T47D (cell line): ENCODE results near the gene PEAR1.
A peak's percentile ranks its signal among the peaks of the same experiment; 100 is the strongest.

ENCODE experiments used
- DNase-seq, 2 experiments: peaks; one replicate each; pipeline versions ENCODE4 v3.0.0 to v3.0.0-alpha.2; 2011 to 2012; ENCODE audit warnings: low read depth in 1 of 2, low spot score in 1 of 2
- JUND ChIP-seq: IDR thresholded peaks from 2 replicates; pipeline ENCODE4 v1.6.1; 2012; ENCODE audit warnings: low read depth
- in situ Hi-C: cut with HindIII; loops from 2 replicates; pipeline ENCODE4 v1.10.0; 2016; ENCODE audit warnings: low sequenced_read_pairs, low pct_unique_long_range_greater_than_20kb

PEAR1 gene

DNA sequence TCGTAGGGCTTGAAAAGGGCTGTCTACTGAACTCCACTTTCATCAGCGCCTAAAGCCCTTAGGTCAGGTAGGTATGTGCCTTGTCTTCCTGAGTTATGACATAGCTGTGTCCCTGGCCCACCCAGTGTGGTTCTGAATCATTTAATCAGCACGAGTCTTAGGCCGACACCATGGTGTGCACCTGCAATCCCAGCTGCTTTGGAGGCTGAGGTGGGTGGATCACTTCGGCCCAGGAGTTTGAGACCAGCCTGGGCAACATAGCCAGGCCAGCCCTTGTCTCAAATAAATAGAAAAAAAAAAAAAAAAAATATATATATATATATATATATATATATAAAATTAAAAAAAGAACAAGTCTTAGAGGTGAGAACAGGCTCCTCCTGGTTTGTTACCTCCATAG, 42.7 kb downstream of the PEAR1 start:
- DNase-seq, result no peak
- no peak for TF ChIP-seq JUND
- in situ Hi-C loops, result no loop called here

- in situ Hi-C loops, result no loop called here
- TF ChIP-seq JUND, result no peak
- no peak for DNase-seq
These were observed 43.3 kb downstream of the PEAR1 start for GRCh38 chr1:156936721-156937220.

- no peak for DNase-seq
- in situ Hi-C loops, result no loop called here
These were observed 44.4 kb downstream of the PEAR1 start for GRCh38 chr1:156937883-156938282.

DNA sequence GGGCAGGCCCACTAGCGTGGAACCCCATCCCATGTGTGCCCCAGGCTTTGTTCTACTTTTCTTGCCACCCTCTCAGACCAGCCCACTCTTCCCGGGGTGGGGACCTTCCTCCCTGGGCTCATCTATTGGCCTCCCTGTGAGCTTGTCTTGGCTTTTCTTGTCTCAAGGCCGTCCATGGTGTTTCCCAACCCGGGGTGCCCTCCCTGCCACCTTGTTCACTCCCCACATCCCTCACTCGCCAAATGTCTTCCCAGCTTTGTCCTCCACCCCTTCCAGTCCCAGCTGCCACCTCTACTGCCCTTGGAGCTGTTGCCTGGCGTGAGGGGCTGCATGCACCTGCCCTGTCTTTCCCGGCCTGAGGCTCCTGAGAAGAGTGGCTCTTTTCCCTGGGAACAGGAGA, 45.3 kb downstream of the PEAR1 start:
- in situ Hi-C loops, result no loop called here
- no peak for DNase-seq
- no peak for TF ChIP-seq JUND

More at GRCh38 chr1:156937883-156938282, 44.4 kb downstream of the PEAR1 start:
- TF ChIP-seq JUND, result no peak

DNA sequence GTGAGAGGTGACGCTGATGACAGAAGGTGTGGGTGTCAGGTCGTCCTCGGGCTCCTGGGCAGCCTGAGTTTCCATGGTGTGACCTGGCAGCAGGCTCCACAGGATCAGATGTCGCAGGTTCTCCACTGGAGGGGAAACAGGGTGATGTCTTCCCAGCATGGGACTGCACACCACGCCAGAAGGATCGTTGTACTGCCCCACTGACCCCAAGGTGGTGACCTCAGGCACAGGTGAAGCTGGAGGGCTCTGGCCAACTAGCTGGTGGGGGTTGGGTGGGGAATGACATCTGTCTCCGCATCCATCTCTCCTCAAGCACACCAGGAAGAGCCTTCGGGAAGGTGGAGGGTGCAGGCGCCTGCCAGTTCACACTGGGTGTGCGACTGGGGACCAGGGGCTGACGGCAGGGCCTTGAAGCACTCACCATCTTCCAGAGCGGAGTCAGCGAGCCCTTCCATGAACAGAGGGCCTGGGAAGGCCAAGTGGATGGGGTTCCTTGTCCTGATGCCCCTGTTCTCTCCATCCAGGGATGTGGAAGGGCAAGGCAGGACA, 46.3 kb downstream of the PEAR1 start:
- DNase-seq, result no peak
- in situ Hi-C loops, result no loop called here
- no peak for TF ChIP-seq JUND

DNA sequence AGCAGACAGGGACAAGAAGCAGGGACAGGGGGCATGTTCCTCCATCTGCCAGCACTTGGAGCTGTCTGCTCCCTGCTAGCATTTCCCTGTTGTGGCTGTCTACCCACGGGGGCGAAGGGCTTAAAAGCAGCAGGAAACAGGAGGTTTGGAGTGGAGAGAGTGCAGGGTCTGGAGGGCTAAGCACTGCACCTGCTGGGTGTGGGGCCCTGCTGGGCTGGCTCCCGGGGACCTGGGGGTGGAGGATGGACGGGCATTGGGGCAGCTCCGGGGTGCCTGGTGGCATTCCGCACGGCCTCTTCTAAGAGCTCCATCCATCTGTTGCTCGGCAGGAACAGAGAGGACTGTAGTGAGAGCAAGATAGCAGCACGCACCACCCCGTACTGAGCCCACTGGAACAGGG, 48.2 kb downstream of the PEAR1 start:
- in situ Hi-C loops, result no loop called here
- no peak for TF ChIP-seq JUND
- DNase-seq, result no peak

GRCh38 chr1:156942176-156942575, 48.7 kb downstream of the PEAR1 start:
- in situ Hi-C loops, result no loop called here
- no peak for TF ChIP-seq JUND
- DNase-seq, result no peak

GRCh38 chr1:156942576-156942975, 49.1 kb downstream of the PEAR1 start:
- DNase-seq, result no peak
- in situ Hi-C loops, result no loop called here
- TF ChIP-seq JUND, result no peak

GRCh38 chr1:156943756-156944155, 50.2 kb downstream of the PEAR1 start:
- in situ Hi-C loops, result no loop called here
- DNase-seq, result no peak
- no peak for TF ChIP-seq JUND

- DNase-seq, result no peak
- in situ Hi-C loops, result no loop called here
- TF ChIP-seq JUND, result no peak
These were observed 50.8 kb downstream of the PEAR1 start for GRCh38 chr1:156944268-156944667.

DNA sequence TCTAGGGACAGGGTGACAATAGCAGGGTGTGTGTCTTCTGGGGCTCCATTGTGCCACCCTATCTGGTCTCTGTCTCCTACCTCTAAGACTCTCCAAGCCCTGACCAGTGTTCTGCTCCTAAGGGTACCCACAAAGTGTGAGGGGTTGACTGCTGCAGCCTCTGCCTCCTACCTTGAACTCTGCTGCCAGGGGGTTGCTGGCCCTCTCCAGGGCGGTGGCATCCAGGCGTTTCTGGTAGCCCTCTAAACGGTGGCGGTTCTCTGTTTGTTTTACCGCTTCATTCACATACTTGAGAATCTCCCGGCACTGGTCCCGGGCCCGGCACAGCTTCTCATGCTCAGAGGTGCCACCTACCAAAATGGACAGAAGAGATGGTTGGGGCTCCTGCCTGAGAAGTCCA, 51.3 kb downstream of the PEAR1 start:
- TF ChIP-seq JUND, result no peak
- in situ Hi-C loops, result no loop called here
- DNase-seq, result no peak

GRCh38 chr1:156945881-156946661, 52.6 kb downstream of the PEAR1 start:
- no peak for TF ChIP-seq JUND
- in situ Hi-C loops, result no loop called here
- DNase-seq, result peak in 1 of 2 experiments; percentile 38

DNA sequence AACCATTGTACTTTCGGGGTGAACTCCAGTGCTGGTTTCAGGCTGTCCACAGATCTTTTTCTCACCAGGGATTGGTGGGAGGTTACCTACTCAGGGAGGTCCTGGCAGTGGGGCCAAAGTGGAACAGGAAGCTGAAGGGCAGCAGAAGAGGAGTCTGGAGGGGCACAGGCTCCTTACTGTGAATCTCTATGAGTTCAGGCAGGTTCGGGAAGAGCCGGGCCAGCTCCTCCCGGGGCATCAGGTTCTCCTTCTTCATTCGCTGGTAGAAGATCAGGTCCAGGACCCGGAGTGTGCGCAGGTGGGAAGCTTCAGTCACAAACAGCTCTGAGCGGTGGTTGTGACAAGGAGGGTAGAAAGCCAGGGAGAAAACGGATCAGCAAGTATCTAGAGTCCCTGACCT, 53.6 kb downstream of the PEAR1 start:
- no peak for DNase-seq
- no peak for TF ChIP-seq JUND
- in situ Hi-C loops, result no loop called here

DNA sequence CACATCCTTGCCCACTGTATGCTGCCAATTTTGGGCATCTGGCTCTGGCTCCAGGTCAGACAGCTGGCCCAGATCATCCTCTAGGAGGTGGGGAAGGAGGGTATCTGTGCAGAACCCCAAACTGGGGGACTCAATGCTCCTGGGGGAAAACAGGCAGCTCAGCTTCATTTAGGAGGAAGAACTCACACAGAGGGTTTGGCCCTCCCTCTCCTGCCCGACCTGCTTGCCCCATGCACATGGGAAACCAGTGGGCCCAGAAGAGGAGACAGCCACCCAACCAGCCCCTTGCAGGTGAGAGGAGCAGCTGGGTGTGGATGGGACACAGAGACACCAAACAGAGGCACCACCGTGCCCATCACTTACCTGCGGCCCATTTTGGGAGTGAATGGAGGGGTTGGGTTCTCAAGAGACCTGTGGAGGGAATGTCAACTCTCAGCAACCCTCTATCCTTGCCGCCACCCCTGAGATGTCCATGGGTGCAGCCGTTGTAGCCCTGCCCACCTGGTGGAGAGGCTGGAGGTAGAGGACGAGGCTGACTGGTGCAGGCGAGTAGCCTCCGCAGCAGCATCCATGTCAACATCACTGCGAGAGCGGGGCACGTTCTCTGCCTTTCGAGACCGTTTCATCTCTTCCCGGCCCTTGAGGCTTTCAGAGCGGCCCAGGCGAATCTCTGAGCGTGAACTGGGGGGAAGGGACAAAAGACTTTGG, 54.5 kb downstream of the PEAR1 start:
- in situ Hi-C loops, result no loop called here
- no peak for TF ChIP-seq JUND
- DNase-seq, result no peak
